HG03108 (cell line): ENCODE results near the gene ZDHHC14.

Source experiments
- ATAC-seq: cut with Tn5 transposase; IDR thresholded peaks from one replicate; pipeline ENCODE4 v1.9.1; 2021; ENCODE audit warnings: moderate library complexity; ENCODE audit not compliant: unreplicated experiment

Gene ZDHHC14

GRCh38 chr6:157724138-157724820 lies 343.3 kb downstream of the ZDHHC14 start:
- ATAC-seq = no peak

DNA sequence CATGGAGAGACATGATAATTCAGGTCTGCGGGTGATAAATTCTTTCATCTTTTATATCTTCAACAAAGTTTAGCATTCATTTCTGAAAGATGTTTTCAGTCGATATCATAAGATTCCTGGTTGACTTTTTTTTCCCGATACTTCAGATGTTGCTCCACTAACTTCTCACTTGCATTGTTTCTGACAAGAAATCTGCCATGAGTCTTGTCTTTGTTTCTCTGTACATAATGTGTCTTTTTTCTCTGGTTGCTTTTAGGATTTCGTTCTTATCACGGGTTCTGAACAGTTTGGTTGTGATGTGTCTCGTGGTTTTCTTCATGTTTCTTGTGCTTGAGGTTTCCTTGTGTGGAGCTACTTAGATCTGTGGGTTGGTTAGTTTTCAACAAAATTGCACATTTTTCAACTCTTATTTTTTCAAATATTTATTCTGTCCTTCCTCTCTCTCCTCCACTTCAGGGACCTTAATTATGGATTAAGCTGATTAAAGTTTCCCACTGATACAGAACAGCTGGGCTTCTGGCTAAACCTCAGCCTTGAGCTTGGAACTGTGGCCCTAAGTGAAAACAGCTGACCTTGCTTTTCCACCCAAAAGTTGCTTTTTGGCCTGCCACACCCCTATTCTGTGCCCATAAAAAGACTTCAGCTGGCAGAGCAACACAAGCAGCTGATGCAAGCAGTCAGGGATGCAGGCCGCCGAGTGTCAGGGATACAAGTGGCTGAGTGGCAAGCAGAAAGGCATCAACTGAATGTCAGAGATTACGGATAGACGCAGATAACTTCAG lies 344.2 kb downstream of the ZDHHC14 start:
- ATAC-seq = no peak

DNA sequence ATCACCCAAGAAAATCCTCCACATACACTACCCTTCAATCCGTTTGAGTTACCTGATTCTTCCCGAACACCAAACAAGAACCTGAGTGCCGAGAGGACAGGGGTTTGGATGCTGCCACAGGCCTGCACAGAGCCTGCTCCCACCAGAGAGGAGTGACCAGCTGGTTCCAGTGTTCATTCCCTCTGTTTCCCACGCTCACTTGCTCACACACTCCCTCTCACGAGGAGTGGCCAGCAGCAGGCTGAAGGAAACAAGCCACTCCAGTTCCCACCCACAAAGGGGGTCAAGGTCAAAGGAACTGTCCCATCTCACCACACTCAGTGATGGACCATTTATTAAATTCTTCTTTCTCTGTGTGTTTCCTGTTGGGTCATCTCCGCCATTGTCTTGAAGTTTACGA lies 344.8 kb downstream of the ZDHHC14 start:
- no peak for ATAC-seq

GRCh38 chr6:157726892-157727628 lies 346.1 kb downstream of the ZDHHC14 start:
- ATAC-seq = no peak
